DMS 273 (cell line): ENCODE measurements around the gene TLX2.

Experiments used
- DNase-seq: peaks from one replicate; lab custom pipeline; 2025; ENCODE audit not compliant: unreplicated experiment; lab: John Stamatoyannopoulos, UW

Gene TLX2

GRCh38 chr2:74511104-74511989 lies 2.9 kb upstream of the TLX2 start:
- DNase-seq, result peak; percentile 65

- peak; percentile 23 for DNase-seq
These were observed 1.3 kb upstream of the TLX2 start for GRCh38 chr2:74512744-74513604.

GRCh38 chr2:74513605-74514367 lies 464 bp upstream of the TLX2 start:
- peak; percentile 49 for DNase-seq

- DNase-seq, result peak; percentile 39
These were observed 1.2 kb downstream of the TLX2 start for GRCh38 chr2:74515271-74515980.

- DNase-seq, result no peak
These were observed 1.9 kb downstream of the TLX2 start for GRCh38 chr2:74515981-74516633.

- DNase-seq, result no peak
These were observed 2.4 kb downstream of the TLX2 start for GRCh38 chr2:74516650-74517049.

GRCh38 chr2:74522516-74522915 lies 8.3 kb downstream of the TLX2 start:
- no peak for DNase-seq

- no peak for DNase-seq
These were observed 9.8 kb downstream of the TLX2 start for GRCh38 chr2:74524005-74524404.

- DNase-seq, result no peak
These were observed 10.9 kb downstream of the TLX2 start for GRCh38 chr2:74524955-74525716.

- peak; percentile 68 for DNase-seq
These were observed 11.7 kb downstream of the TLX2 start, which contains the start of gene DQX1 for GRCh38 chr2:74525717-74526648. TSS of gene DQX1 (minus strand) at chr2:74526231. CDS start at chr2:74525729, 502 bp downstream.

GRCh38 chr2:74526649-74527230 lies 12.5 kb downstream of the TLX2 start:
- no peak for DNase-seq

- DNase-seq, result no peak
These were observed 13.5 kb downstream of the TLX2 start for GRCh38 chr2:74527741-74528140.

- no peak for DNase-seq
These were observed 14.5 kb downstream of the TLX2 start for GRCh38 chr2:74528600-74529356.

- DNase-seq, result peak; percentile 99
These were observed 15.3 kb downstream of the TLX2 start, which contains the start of the genes AUP1 and HTRA2 for GRCh38 chr2:74529357-74530238. TSS of gene AUP1 (minus strand) at chr2:74529706. CDS start at chr2:74529629, 77 bp downstream. TSS of gene HTRA2 (plus strand) at chr2:74529933. CDS start at chr2:74530007, 74 bp downstream.

- peak; percentile 61 for DNase-seq
These were observed 16.3 kb downstream of the TLX2 start for GRCh38 chr2:74530239-74531187.
